MG63 (cell line): Measurements from ENCODE around the gene MEGF6. TPM values are rescaled to one million over a fixed set of nuclear protein-coding genes. Genes with fewer than 3 reads are reported as not detected.
A peak's percentile ranks its signal among the peaks of the same experiment; 100 is the strongest.

Experiments used
- DNase-seq: peaks from one replicate; pipeline ENCODE4 v3.0.0-alpha.2; 2020
- H3K27me3 ChIP-seq: fragments of 250-450 bp; sonication (Bioruptor Pico); 2 replicates; pipeline ENCODE4 v1.5.1; 2020; ENCODE audit warnings: mild to moderate bottlenecking, moderate library complexity
- H3K36me3 ChIP-seq: fragments of 250-450 bp; sonication (Bioruptor Pico); 2 replicates; pipeline ENCODE4 v1.5.1; 2020; ENCODE audit warnings: mild to moderate bottlenecking, moderate library complexity
- H3K4me3 ChIP-seq: fragments of 250-450 bp; sonication (Bioruptor Pico); 2 replicates; pipeline ENCODE4 v1.5.1; 2020; ENCODE audit warnings: mild to moderate bottlenecking, moderate library complexity
- H3K9me3 ChIP-seq: fragments of 250-450 bp; sonication (Bioruptor Pico); 2 replicates; pipeline ENCODE4 v1.5.1; 2020; ENCODE audit warnings: mild to moderate bottlenecking, moderate library complexity
- total RNA-seq: library from RNA; depleted of rRNA; stranded (reverse); fragments of >200 nt; shearing (Covaris generic); gene quantifications from 2 replicates; pipeline ENCODE4 v1.2.3, GENCODE V29; 2014; ENCODE audit warnings: low replicate concordance

The MEGF6 gene
- total RNA-seq, 1 experiment from 2014 or later, result 198 TPM

- H3K9me3 ChIP-seq, result no peaks in the 10 kb centered on the region
- peak; percentile 43 for DNase-seq
- peaks cover 2% of the 10 kb centered on the region; the same call in 1 of the 2 replicates for H3K36me3 ChIP-seq
- no peak overlapping the region for H3K4me3 ChIP-seq
- no peaks in the 10 kb centered on the region for H3K27me3 ChIP-seq
Measured at GRCh38 chr1:3548156-3548893, 63.0 kb downstream of the MEGF6 start.

DNA sequence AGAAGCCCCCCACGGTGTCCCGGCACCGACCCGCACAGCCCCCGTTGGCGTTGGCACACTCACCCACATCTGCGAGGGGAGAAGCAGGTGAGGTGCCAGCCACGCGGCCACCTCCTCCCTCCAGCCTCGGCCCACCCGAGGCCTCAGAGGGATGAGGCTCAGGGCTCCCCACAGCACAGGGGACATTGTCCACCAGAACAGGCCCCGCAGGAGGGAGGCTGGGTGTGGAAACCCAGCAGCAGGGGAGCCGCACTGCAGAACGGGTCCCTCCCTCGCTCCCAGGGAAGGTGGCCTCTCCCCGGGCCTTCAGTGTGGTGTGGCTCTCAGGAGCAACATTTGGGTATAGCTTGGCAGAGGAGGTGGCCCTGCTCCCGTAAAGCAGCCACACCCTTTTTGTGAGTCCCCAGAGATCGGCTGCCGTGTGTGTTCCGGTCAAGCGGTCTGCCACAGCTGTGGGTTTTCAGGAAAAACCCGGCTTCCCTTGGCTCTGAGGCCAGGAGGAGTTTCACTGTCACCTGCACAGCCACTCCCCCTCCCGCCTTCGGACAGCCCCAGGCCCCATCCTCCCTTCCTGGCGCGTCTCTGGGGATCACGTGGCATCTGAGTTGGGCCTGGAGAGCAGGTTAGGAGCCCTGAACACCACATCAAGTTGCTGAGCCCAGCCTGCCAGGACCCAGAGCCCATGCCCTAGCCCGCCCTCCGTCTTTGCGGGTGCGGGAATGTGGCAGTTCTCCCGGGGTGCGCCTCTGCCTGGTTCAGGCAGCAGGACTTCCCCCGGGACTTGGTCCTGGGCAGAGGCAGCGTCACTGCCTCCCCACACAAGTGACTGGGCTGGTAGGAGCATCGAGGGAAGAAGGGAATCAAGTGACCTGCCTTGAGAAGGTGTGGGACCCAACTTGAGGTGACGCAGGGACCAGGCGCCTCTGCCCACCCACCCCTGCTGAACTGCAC is 64.0 kb downstream of the MEGF6 start:
- H3K9me3 ChIP-seq, result no peaks in the 10 kb centered on the region
- DNase-seq, result no peak
- no peaks in the 10 kb centered on the region for H3K27me3 ChIP-seq
- H3K36me3 ChIP-seq, result peaks cover 3% of the 10 kb centered on the region; the same call in 1 of the 2 replicates
- H3K4me3 ChIP-seq, result no peak overlapping the region

GRCh38 chr1:3546048-3546384 is 65.3 kb downstream of the MEGF6 start:
- H3K9me3 ChIP-seq, result no peaks in the 10 kb centered on the region
- no peak overlapping the region for H3K4me3 ChIP-seq
- H3K27me3 ChIP-seq, result no peaks in the 10 kb centered on the region
- H3K36me3 ChIP-seq, result peaks cover 10% of the 10 kb centered on the region
- no peak for DNase-seq

GRCh38 chr1:3545363-3546047 is 65.8 kb downstream of the MEGF6 start:
- Histone ChIP-seq H3K36me3 (peaks cover 15% of the 10 kb centered on the region), H3K4me3 (no peak overlapping the region), H3K27me3 (no peaks in the 10 kb centered on the region), H3K9me3 (no peaks in the 10 kb centered on the region)
- no peak for DNase-seq

- Histone ChIP-seq H3K9me3 (no peaks in the 10 kb centered on the region), H3K27me3 (no peaks in the 10 kb centered on the region), H3K36me3 (peaks cover 21% of the 10 kb centered on the region), H3K4me3 (no peak overlapping the region)
- DNase-seq, result no peak
Measured at GRCh38 chr1:3544040-3544977, 67.0 kb downstream of the MEGF6 start.

GRCh38 chr1:3543076-3544039 is 68.0 kb downstream of the MEGF6 start:
- no peak overlapping the region for H3K4me3 ChIP-seq
- peaks cover 22% of the 10 kb centered on the region for H3K36me3 ChIP-seq
- no peaks in the 10 kb centered on the region for H3K27me3 ChIP-seq
- no peaks in the 10 kb centered on the region for H3K9me3 ChIP-seq
- DNase-seq, result peak; percentile 99

GRCh38 chr1:3542676-3543075 is 68.6 kb downstream of the MEGF6 start:
- Histone ChIP-seq H3K36me3 (peaks cover 22% of the 10 kb centered on the region), H3K4me3 (no peak overlapping the region), H3K27me3 (no peaks in the 10 kb centered on the region), H3K9me3 (no peaks in the 10 kb centered on the region)
- DNase-seq, result no peak

DNA sequence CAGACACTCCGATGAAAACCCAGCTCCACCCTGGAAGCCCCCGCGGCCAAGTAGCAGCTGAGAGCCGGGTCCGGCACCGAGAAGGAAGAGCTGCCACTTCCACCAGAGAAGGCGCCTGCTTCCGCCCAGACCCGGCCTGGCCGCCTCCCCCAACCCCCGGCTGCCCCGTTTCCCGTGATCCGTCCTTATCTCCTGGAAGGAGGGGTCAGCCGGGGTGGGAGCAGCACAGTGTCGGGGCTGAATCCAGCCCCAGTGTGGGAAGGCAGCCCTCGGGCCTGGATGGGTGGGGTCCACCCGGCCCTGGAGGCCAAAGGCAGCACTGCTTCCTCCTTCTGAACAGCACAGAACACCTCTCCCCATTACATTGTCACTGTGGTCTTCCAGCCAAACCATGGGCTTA is 69.4 kb downstream of the MEGF6 start:
- DNase-seq, result no peak
- H3K9me3 ChIP-seq, result no peaks in the 10 kb centered on the region

GRCh38 chr1:3541465-3541864 is 69.8 kb downstream of the MEGF6 start:
- DNase-seq, result no peak
- H3K4me3 ChIP-seq, result no peak overlapping the region
- no peaks in the 10 kb centered on the region for H3K27me3 ChIP-seq
- peaks cover 20% of the 10 kb centered on the region for H3K36me3 ChIP-seq
- no peaks in the 10 kb centered on the region for H3K9me3 ChIP-seq

More for the DNA sequence above, 69.4 kb downstream of the MEGF6 start:
- Histone ChIP-seq H3K4me3 (no peak overlapping the region), H3K27me3 (no peaks in the 10 kb centered on the region), H3K36me3 (peaks cover 20% of the 10 kb centered on the region)

DNA sequence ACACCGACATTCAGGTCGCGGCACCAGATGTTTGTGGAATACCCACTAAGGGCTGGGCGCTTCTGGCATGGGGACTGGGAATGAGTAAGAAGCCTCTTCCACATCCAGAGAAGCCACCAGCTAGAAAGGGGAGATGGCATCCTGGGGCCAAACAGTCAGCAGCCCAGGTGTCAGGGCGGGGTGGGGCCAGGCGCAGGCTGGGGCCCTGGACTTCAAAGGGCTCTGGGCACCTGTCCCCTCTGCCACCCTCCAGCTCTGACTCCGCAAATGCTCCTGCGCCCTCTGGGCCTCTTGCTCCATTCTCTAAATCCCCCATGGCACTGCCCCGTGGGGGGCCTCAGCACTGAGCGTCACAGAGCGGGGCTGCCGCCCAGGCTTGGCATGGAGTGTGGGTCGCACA is 70.4 kb downstream of the MEGF6 start:
- Histone ChIP-seq H3K4me3 (no peak overlapping the region), H3K9me3 (no peaks in the 10 kb centered on the region), H3K27me3 (no peaks in the 10 kb centered on the region), H3K36me3 (peaks cover 20% of the 10 kb centered on the region)
- DNase-seq, result no peak

GRCh38 chr1:3539707-3540425 is 71.4 kb downstream of the MEGF6 start:
- DNase-seq, result no peak
- no peaks in the 10 kb centered on the region for H3K27me3 ChIP-seq
- H3K36me3 ChIP-seq, result peaks cover 20% of the 10 kb centered on the region
- no peaks in the 10 kb centered on the region for H3K9me3 ChIP-seq
- H3K4me3 ChIP-seq, result no peak overlapping the region

GRCh38 chr1:3537359-3537758 is 73.9 kb downstream of the MEGF6 start:
- H3K9me3 ChIP-seq, result no peaks in the 10 kb centered on the region
- H3K36me3 ChIP-seq, result peaks cover 20% of the 10 kb centered on the region
- no peak for DNase-seq
- no peaks in the 10 kb centered on the region for H3K27me3 ChIP-seq
- no peak overlapping the region for H3K4me3 ChIP-seq

GRCh38 chr1:3536420-3537195 is 74.7 kb downstream of the MEGF6 start:
- DNase-seq, result no peak
- Histone ChIP-seq H3K36me3 (peaks cover 14% of the 10 kb centered on the region), H3K9me3 (no peaks in the 10 kb centered on the region), H3K4me3 (no peak overlapping the region), H3K27me3 (no peaks in the 10 kb centered on the region)

DNA sequence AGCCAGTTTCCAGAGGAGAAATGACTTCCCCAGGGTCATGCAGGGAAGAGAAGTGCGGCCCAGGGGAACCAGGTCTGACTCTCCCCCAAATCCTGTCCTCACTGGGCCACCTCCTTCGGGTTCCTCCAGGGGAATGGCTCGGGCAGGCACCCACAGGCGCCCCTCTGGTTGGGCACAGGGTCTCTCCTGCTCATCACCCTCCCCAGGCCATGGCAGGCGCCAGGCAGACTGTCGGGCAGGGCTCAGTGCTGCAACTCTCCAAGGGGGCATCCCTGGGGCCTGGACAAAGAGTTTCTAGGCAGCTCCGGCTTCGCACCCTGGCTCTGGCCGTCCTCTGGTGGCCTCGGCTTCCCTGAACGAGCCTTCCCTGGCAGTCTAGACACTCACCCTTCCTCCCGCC is 75.6 kb downstream of the MEGF6 start:
- Histone ChIP-seq H3K27me3 (no peaks in the 10 kb centered on the region), H3K9me3 (no peaks in the 10 kb centered on the region), H3K4me3 (no peak overlapping the region), H3K36me3 (peaks cover 10% of the 10 kb centered on the region)
- no peak for DNase-seq
